DND-41 (cell line): ENCODE measurements around the gene TRPV6.

Source experiments
- ATAC-seq: fragments of 200-7000 bp; cut with Tn5 transposase; 3 replicates; pipeline ENCODE4 v1.9.1; 2021; ENCODE audit warnings: low read depth; ENCODE audit not compliant: insufficient read depth
- DNase-seq: peaks from one replicate; pipeline ENCODE4 v3.0.0-alpha.2; 2020
- H2AFZ ChIP-seq: 2 replicates; pipeline ENCODE4 v1.6.0; 2012; ENCODE audit warnings: low read depth, low read length
- H3K27ac ChIP-seq: 2 replicates; pipeline ENCODE4 v1.5.1; 2012; ENCODE audit warnings: low read length, inconsistent platforms
- H3K27me3 ChIP-seq: fragments of 200-600 bp; sonication (generic); 2 replicates; pipeline ENCODE4 v1.6.0; 2012; ENCODE audit warnings: low read length, mild to moderate bottlenecking, inconsistent platforms; ENCODE audit not compliant: insufficient read depth, poor library complexity
- H3K36me3 ChIP-seq: 2 replicates; pipeline ENCODE4 v1.5.1; 2012; ENCODE audit warnings: low read length, inconsistent platforms; ENCODE audit not compliant: insufficient read depth
- H3K4me1 ChIP-seq: 2 replicates; pipeline ENCODE4 v1.5.1; 2012; ENCODE audit warnings: mild to moderate bottlenecking, low read length; ENCODE audit not compliant: insufficient read depth
- H3K4me2 ChIP-seq: 2 replicates; pipeline ENCODE4 v1.6.0; 2012; ENCODE audit warnings: mild to moderate bottlenecking, moderate library complexity, low read length, inconsistent platforms; ENCODE audit not compliant: insufficient read depth
- H3K4me3 ChIP-seq, 2 experiments: fragments of 200-600 bp in 1 of 2; shearing (Covaris generic) in 1 of 2; 2 replicates each; pipeline ENCODE4 v1.5.1; 2012 to 2016; ENCODE audit warnings: inconsistent platforms in 2 of 2, low read length in 2 of 2, mild to moderate bottlenecking in 2 of 2, low read depth in 1 of 2, moderate library complexity in 1 of 2
- H3K79me2 ChIP-seq: 2 replicates; pipeline ENCODE4 v1.6.0; 2012; ENCODE audit warnings: low read length, inconsistent platforms; ENCODE audit not compliant: insufficient read depth
- H3K9ac ChIP-seq: 2 replicates; pipeline ENCODE4 v1.6.0; 2012; ENCODE audit warnings: low read depth, mild to moderate bottlenecking, inconsistent platforms, low read length, moderate library complexity
- H3K9me3 ChIP-seq: 2 replicates; pipeline ENCODE4 v1.5.1; 2012; ENCODE audit warnings: low read length, moderate library complexity, mild to moderate bottlenecking, inconsistent platforms; ENCODE audit not compliant: insufficient read depth, severe bottlenecking
- H4K20me1 ChIP-seq: 2 replicates; pipeline ENCODE4 v1.6.0; 2012; ENCODE audit warnings: low read length; ENCODE audit not compliant: insufficient read depth
- CTCF ChIP-seq: IDR thresholded peaks from 2 replicates; pipeline ENCODE4 v1.5.1; 2012; ENCODE audit warnings: borderline replicate concordance, low read length, moderate library complexity, mild to moderate bottlenecking; ENCODE audit not compliant: poor library complexity, severe bottlenecking; ENCODE audit errors: extremely low read depth
- EZH2 ChIP-seq: IDR thresholded peaks from 3 replicates; pipeline ENCODE4 v1.6.1; 2012; ENCODE audit warnings: borderline replicate concordance, low read depth, mild to moderate bottlenecking, moderate library complexity, low read length, inconsistent platforms; ENCODE audit not compliant: severe bottlenecking

Gene TRPV6

GRCh38 chr7:142885311-142886230 lies at the start of gene TRPV6:
Gene TRPV6 (minus strand): TSS chr7:142885745.
- Histone ChIP-seq H3K4me3 (no peak within 1 kb of the TSS), H3K27me3 (no peaks in the 10 kb centered on the region), H3K4me2 (no peak within 1 kb of the TSS), H3K9me3 (no peaks in the 10 kb centered on the region), H3K36me3 (no peaks in the 10 kb centered on the region), H3K27ac (no peak within 1 kb of the TSS), H2AFZ (no peak within 1 kb of the TSS), H3K9ac (no peak within 1 kb of the TSS), H4K20me1 (no peaks in the 10 kb centered on the region; the same call in 1 of the 2 replicates), H3K4me1 (no peaks in the 10 kb centered on the region), H3K79me2 (no peaks in the 10 kb centered on the region)
- DNase-seq (no peak), ATAC-seq (no peak)
- TF ChIP-seq CTCF (no peak), EZH2 (no peak)

- Histone ChIP-seq H3K9ac (no peak overlapping the region), H3K27me3 (no peaks in the 10 kb centered on the region), H3K4me3 (no peak overlapping the region), H3K27ac (no peak overlapping the region), H3K79me2 (no peaks in the 10 kb centered on the region), H2AFZ (no peak overlapping the region), H4K20me1 (no peaks in the 10 kb centered on the region), H3K9me3 (no peaks in the 10 kb centered on the region), H3K36me3 (no peaks in the 10 kb centered on the region), H3K4me2 (no peak overlapping the region), H3K4me1 (no peaks in the 10 kb centered on the region)
- no peak for ATAC-seq
- no peak for DNase-seq
- no peak for TF ChIP-seq CTCF
- TF ChIP-seq EZH2, result no peak
Observed at GRCh38 chr7:142934056-142934455, 48.5 kb upstream of the TRPV6 start.

- no peak within 1 kb of the TSS for H3K27ac ChIP-seq
- no peak within 1 kb of the TSS for H3K4me3 ChIP-seq
- H3K4me2 ChIP-seq, result no peak within 1 kb of the TSS
- no peaks in the 10 kb centered on the region for H3K27me3 ChIP-seq
- H3K9me3 ChIP-seq, result no peaks in the 10 kb centered on the region
- H2AFZ ChIP-seq, result no peak within 1 kb of the TSS
- TF ChIP-seq CTCF (no peak), EZH2 (no peak)
- H3K9ac ChIP-seq, result no peak within 1 kb of the TSS
- DNase-seq, result no peak
- H3K36me3 ChIP-seq, result no peaks in the 10 kb centered on the region
- no peaks in the 10 kb centered on the region for H4K20me1 ChIP-seq
- no peaks in the 10 kb centered on the region for H3K79me2 ChIP-seq
- H3K4me1 ChIP-seq, result no peaks in the 10 kb centered on the region
- no peak for ATAC-seq
Observed at GRCh38 chr7:142933624-142934023, 48.1 kb upstream of the TRPV6 start, which contains the start of gene TRPV5. Gene TRPV5 (minus strand): TSS chr7:142933746. CDS start chr7:142933459, 287 bp downstream.
